NK-92 treated with Interleukin-12 subunit alpha and Interleukin-12 subunit beta, amount 100 ng/mL, for 24 hours (cell line): Measurements from ENCODE around the gene C8G.

Source experiments
- DNase-seq: peaks from one replicate; lab custom pipeline; 2025; lab: John Stamatoyannopoulos, UW

Gene C8G

DNA sequence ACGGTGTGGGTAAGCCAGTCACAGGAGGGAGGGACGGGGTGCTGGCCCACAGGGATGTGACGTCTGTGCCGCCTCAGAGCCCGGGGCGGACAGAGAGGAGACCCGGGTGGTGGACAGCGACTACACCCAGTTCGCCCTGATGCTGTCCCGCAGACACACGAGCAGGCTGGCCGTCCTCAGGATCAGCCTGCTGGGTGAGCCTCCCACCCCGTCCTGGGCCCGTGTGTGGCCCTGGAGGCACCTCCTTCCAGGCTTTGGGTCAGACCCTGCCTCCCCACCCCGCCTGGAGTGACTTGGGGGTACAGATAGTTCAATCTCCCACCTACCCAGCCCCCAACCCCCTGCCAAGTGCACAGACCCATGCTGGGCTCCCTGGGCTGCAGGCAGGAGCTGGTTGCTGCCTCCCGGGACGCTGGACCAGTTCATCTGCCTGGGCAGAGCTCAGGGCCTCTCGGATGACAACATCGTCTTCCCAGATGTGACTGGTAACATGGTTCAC, 8.8 kb downstream of the C8G start:
- no peak for DNase-seq

DNA sequence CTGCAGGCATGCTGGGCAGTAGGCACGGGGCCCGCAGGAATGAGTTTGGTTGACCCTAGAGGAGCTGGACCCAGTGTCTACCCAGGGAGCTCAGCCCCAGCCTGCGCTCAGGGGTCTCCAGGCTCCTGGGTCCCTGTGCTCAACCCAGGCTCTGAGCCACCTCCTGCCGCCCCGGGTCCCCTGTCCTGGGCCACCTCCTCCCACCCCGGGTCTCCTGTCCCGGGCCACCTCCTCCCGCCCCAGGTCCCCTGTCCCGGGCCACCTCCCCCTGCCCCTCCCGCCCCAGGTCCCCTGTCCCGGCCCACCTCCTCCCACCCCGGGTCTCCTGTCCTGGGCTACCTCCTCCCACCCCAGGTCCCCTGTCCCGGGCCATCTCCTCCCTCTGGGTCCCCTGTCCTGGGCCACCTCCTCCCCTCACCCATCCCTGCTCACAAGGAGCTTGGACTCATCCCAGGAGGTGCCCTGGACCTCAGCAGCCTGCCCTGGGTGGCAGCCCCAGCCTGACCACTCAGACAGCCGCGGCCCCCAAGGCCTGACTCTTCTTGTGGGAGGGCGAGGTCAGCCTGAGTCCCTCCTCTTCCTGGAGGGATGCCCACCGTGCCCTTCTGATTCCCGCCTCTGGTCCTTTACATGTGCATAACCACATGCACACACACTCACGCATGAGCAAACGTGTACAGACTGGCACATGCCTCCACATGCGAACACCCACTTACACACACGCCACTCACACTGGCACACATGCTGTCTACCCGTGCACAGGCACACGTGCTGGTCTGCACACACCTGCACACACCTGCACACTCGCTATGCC, 9.4 kb downstream of the C8G start:
- no peak for DNase-seq

DNA sequence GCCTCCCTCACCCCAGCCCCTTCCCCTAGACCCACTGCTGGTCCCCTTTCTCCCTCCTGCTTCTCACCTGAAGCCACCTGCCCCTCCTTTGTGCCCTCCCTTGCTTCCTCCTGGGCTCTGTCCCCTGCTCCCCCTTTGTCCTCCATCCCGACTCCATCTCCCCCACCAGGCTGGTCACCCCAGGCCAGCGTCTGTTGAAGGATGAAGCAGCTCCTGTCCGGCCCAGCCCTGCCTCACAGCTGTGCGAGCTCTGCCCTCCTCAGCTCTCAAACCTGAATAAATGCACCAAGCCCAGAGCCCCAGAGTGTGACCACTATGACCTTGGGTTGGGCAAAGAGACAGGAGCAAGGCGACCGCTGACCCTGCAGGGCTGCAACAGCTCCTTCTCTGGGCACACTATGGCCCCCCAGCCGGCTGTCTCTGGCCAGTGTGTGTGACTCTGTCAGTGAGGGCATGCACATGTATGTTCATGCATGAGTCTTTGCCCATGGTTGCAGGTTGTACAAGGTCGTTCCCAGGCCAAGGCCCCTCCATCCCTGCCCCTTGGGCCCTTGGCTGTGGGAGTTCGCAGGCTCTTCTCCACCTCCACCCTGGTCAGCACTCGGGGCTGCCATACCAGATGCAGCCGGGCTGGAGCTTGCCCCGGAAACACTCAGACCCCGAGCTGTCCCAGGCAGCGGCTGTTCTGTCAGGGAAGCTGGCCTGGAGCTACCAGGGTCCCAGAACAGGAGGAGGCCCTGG, 10.3 kb downstream of the C8G start:
- no peak for DNase-seq

DNA sequence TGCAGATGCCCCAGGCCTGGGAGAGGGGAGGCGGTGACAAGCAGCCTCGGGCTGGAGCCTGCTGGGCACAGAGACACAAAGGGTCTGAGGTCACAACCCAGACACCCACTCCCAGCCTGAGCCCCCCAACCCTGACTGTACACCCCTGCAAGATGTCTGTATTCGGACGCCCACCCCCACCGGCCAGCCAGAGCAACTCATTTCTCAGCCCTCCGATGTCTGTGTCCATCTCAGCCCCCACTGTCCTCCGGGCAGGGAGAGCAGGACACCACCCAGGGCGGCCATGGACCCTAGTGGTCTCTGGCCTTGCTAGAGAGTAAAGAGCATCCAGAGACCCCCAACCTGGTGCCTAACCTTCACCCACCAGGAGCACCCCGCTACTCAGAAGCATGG, 10.9 kb downstream of the C8G start:
- no peak for DNase-seq

DNA sequence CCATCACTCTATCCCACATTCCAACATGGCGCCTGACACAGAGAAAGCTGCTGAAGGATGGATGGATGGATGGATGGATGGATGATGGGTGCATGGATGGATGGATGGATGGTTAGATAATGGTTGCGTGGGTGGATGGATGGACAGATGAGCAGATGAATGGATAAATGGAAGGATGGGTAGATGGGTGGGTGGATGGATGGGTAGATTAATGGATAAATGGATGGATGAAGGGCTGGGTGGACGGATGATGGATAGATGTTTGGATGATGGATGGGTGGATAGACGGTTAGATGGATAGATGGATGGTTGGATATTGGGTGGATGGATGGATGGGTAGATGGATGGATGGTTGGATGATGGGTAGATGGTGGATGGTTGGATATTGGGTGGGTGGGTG, 11.6 kb downstream of the C8G start:
- no peak for DNase-seq

DNA sequence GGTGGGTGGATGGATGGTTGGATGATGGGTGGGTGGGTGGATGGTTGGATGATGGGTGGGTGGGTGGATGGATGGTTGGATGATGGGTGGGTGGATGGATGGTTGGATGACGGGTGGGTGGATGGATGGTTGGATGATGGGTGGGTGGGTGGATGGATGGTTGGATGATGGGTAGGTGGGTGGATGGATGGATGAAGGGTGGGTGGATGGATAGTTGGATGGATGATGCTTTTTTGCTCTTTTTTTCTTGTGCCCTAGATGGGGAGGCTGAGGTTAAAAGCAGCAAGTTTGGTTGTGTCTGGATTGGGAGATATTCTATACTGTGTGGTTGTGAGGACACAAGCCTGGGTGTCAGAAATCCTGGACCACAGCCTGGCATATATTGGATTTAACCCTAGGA, 12.4 kb downstream of the C8G start:
- no peak for DNase-seq

DNA sequence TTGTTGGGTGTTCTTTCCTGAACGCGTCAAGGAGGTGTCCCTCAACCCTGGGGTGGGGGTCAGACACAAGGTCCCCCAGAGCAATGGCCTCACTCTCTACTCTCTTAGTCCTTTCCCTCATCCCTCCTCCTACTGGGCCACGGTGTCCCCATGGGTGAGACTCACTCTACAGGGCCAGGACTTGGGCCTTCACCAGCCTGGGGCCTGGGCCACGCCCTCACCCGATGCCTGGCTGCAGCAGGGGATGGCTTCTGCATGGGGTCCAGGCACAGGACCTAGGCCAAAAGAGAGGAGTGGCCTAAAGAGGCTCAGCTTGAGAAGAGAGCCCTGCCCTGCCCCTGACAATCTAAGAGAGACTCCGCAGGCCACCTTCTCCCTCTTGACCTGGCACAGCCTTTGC, 12.9 kb downstream of the C8G start:
- no peak for DNase-seq

DNA sequence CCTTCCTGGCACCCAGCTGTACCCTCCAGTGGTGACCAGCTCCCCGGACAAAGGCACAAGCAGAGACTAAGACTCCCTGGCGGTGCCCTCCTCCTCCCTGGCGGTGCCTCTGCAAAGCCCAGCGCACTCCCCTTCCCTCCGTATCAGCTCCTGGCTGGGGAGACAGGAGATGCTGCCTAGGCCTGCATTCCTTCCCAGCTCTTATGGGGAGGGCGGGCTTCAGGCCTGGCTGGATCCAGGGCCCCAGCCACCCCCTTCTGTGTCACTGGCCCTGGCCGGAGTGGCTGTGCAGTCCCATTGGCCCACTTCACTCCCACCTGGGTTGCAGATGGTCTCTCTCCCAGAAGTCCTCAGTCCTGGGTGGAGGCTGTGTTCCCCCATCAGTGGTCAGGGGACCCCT, 13.4 kb downstream of the C8G start:
- DNase-seq = no peak

DNA sequence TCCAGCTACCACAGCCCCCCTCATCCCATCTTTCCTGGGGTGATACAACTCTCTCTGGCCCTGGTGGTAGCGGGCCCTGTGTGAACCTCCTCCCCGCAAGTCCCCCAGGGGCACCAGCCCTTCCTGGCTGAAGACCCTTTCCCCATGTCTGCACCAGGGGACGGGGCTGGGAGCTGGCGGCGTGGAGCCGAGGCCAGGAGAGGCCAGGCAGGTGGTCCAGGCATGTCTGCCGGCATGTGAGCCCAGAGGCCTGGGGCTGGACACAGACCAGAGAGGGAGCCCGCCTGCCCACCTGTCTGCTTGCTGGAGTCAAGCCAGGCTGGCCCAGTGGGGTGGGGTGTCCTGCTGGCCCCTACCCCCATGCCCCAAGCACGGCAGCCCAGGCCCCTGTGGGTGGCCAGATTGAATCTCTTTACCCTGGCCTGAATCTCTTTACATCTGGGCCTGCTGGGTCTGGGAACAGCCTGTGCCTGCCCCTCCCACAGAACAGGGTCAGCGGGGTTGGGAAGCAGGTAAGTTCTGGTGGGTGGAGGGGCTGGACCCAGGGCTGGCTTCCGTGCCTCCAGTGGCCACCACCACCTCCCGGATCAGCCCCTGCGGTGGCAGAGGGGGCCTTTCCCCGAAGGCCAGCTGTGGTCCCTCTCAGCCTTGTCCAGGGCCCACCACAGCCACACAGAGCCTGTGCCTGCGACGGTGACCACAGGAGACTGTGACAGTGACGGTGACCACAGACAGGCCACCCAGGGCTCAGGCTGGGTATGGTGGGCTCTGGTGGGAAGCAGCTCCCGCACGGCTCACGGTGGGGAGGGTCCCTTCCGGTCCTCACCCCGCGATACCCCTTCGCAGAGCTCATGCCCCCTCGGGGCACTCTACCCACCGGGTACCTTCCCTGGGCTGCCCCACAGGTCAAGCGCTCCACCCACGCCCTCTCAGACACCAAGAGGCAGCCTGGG, 14.1 kb downstream of the C8G start:
- DNase-seq = no peak

DNA sequence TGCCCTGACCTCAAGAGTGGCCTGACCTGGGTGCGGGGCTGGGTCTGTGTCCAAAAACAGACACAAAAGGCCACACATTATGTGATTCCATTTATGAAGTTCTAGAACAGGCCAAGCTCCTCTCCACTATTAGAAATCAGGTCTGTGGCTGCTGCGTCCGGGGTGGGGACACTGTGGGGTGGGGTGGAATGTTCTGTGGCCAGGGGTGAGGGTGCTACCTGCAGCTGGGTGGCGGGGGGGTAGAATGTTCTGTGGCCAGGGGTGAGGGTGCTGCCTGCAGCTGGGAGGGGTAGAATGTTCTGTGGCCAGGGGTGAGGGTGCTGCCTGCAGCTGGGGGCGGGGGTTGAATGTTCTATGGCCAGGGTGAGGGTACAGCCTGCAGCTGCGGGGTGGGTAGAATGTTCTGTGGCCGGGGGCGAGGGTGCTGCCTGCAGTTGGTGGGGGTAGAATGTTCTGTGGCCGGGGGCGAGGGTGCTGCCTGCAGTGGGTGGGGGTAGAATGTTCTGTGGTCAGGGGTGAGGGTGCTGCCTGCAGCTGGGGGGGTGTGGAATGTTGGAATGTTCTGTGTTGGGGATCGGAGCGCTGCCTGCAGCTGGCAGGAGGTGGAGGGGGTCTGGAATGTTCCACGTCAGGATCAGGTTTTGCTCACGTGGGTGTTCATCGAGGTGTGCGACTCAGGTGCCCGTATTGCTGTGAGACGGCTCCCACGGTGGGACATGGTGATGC, 15.3 kb downstream of the C8G start:
- no peak for DNase-seq

DNA sequence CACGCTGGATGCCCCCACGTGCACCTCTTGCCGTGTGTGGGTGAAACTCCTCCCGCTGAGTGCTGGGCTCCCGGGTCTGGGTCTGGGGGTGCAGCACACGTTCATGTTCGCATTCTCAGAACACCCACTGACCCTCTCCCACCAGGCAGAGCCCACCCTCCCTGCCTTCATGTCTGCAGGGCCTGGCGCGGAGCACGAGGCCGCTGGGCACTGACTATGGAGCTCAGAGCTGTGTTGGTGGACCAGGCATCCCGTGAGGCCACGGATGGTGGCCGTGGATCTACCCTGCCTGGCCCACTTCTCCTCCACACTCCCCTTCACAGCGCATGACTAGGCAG, 15.9 kb downstream of the C8G start:
- DNase-seq = no peak

DNA sequence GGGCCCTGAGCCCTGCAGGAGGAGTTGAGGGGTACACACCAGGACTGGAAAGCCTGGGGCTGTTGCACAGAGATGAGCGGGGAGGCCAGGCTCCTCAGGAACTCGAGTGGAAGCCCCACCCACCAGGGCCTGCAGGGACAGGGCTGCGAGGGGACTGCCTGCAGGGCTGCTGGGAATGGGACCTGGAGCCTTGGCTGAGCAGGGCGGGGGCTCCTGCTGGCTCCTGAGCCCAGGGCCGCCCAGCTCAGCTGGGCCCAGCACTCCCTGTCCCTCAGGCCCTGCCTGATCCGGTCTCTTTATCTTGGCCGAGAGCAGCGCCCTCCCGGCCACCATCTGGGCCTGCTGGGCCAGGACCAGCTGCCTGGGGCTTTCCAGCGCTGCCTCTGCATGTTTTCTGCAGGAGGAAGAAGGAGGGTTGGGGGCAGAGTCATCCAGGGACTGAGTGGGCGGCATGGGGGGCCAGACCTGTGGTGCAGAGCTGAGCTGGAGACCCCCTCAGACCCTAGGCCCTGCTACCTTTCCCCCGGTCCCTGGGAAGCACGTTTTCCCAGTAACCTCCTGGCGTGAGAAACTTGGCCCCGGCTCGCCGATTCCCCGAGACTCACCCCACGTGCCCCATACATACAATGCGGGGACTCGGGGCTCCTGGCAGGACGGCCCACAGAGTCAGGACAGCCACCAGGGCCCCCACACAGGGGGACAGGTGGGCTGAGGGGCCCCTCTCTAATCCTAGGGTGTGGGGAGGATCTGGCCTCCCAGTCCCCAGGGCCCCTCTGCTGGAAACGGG, 16.4 kb downstream of the C8G start:
- DNase-seq = no peak

DNA sequence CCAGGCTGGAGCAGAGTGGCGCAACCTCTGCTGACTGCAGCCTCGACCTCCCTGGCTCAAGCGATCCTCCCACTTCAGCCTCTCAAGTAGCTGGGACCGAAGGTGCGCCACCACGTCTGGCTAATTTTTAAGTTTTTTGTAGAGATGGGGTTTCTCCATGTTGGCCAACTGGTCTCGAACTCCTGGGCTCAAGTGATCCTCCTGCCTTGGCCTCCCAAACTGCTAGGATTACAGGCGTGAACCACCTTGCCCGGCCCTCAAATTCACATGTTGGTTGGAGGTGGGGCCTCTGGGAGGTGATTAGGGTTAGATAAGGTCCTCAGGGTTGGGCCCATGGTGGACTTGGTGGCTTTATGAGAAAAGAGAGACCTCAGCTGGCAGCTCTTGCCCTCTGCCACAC, 17.1 kb downstream of the C8G start:
- no peak for DNase-seq

DNA sequence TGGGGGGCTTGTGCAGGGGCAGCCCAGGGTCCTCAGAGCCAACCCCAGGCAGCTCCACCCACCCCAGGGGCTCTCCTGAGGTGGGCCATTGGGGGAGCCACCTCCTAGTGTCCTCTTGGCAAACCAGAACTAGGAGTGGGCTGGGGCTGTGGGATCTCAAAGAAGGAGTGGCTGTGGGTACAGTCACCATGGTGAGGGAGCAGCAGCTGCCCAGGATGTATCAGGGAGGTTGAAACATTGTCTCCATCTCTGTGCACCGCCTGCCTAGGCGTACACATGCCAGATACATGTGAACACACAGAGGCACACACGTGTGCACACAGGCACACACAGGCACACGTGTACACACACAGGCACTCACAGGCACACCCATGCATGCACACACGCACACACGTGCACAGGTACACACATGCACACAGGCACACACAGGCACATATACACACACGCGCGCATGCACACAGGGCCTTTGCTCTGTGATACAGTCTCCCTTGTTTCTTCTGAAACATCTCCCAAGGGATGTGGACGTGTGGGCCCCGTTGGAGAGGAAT, 17.7 kb downstream of the C8G start:
- DNase-seq = no peak

DNA sequence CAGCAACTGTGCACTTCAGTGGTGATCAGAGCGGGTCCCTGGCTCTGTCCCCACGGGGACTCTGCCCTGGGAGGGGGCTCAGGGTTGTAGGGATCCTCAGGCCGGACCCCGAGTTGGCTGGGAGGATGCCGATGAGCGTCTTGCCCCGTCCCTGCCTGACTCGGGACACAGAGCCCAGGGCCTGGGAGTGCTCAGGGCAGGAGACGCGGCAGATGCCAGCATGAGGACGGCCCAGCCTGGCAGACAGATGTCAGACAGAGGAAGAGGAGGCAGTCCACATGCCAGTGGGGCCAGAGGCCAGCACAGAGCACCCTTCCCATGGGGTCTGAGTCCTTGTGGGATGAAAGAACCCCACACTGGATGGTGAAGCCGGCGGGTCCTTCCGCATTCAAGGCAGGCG, 18.3 kb downstream of the C8G start:
- no peak for DNase-seq

DNA sequence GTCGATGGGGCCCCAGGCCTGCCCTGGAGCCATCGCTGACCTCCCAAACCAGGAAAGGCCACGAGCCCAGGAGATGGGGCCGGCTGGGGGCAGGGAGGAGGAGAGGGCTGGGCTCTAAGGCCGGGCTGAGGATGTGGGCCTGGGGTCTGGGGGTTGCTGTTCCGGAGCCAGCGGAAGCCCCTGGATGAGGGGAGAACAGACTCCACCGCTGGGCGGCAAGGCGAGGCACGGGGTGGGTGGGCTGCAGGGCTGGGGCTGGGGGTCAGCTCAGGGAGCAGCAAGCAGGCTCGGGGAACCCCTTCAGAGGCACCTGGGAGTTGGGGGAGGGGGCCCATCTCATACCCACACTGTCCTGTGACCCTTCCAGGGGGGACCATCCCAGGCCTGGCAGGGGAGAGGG, 18.7 kb downstream of the C8G start:
- no peak for DNase-seq

DNA sequence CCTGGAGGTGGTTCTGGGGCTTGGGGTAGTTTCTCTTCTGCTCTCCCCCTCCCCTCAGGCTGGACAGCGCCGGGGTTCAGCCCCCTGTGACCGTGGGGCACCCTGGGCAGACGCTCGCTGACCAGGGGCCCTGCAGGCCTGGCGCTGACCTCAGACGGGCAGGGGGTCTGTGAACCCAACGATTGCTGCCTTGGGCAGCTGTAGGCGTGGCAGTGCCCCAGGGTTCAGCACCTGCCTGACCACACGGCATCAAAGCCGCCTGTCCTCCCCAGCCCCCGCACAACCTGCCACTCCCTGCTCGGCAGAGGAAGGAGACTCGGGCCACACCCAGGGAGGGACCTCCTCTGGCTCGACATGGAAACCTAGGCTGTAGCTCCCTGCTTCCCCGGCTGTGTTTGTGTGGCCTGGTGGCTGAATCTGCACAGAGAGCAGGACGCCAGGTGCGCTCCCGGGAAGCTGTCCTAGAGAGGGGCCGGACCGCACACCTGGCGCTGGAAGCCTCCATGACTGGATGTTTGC, 19.2 kb downstream of the C8G start:
- DNase-seq = no peak

DNA sequence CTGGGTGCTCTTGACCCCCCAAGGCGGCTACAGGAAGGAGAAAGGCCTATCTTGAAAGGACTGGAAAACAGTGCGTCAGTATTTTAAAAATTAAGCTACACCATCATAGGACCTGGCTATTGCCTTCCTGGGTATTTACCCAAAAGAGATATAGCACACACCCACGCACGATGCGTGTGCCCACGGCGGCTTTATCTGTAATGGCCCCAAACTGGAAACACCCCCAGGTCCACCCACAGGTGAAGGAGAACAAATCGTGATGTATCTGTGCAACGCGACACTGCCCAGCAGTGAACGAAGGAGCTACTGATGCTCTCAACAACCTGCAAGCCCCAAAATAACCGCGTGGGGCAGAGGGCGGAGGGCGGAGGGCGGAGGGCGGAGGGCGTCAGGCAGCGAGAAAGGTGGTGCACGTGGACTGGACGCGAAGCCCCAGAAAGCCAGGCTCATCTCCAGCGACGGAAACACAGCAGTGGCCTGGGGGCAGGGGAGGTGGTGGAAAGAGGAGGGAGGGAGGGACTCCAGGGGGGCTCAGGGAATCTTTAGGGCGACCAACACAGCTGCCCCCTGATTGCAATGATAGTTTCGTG, 19.9 kb downstream of the C8G start:
- no peak for DNase-seq

DNA sequence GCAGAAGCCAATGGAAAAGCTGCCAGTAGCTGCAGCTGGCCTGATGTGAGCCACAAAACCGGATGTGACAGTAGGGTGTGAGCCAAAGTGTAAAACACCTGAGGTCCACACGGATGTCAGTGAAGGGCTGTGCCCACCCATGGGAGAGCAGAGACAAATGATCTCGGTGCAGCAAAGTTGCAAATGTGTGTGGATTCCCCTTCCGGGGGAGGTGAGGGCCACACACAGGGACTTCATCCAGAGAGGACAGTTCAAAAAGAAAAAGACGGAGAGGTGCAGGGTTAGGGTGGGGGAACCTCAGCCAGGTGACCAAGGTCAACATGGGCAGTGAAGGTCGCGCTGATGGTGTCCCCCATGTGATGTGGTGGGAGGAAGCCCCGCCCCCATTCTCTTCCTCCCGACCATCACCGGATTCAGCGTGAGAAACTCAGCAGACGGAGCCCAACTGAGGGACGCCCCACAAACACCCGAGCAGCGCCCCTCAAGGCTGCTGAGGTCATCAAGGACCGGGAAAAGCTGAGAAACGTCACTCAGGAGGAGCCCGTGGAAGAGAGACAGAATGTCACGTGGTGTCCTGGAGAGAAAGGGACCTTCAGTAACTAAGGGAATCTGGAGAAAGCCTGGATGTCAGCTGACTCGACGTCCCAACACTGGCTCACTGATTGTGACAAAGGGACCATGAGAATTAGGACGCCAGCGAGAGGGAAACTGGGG, 20.9 kb downstream of the C8G start:
- DNase-seq = no peak
